D721Med (cell line): ENCODE results near the gene ENTPD3.

Source experiments
- DNase-seq: peaks from one replicate; pipeline ENCODE4 v3.0.0; 2011; ENCODE audit warnings: low spot score; ENCODE audit not compliant: insufficient read length
- FAIRE-seq: peaks from 2 replicates; lab custom pipeline; 2011; peaks lifted over from hg19 to GRCh38; lab: Jason Lieb, UNC
- CTCF ChIP-seq: IDR thresholded peaks from 2 replicates; pipeline ENCODE4 v1.5.1; 2012; ENCODE audit warnings: mild to moderate bottlenecking, control low read depth; ENCODE audit not compliant: insufficient read depth; ENCODE audit errors: missing control alignments

ENTPD3 gene

GRCh38 chr3:40427045-40427669, 40.2 kb downstream of the ENTPD3 start:
- FAIRE-seq, result no peak
- TF ChIP-seq CTCF, result no peak
- DNase-seq, result no peak

GRCh38 chr3:40432793-40433192, 45.8 kb downstream of the ENTPD3 start:
- FAIRE-seq (no peak), DNase-seq (no peak)
- no peak for TF ChIP-seq CTCF

GRCh38 chr3:40437889-40438288, 50.9 kb downstream of the ENTPD3 start:
- no peak for TF ChIP-seq CTCF
- no peak for FAIRE-seq
- no peak for DNase-seq

GRCh38 chr3:40445062-40445461, 58.1 kb downstream of the ENTPD3 start:
- no peak for TF ChIP-seq CTCF
- FAIRE-seq (no peak), DNase-seq (no peak)

- DNase-seq (no peak), FAIRE-seq (no peak)
- TF ChIP-seq CTCF, result no peak
Measured at GRCh38 chr3:40445880-40446279, 58.9 kb downstream of the ENTPD3 start.

DNA sequence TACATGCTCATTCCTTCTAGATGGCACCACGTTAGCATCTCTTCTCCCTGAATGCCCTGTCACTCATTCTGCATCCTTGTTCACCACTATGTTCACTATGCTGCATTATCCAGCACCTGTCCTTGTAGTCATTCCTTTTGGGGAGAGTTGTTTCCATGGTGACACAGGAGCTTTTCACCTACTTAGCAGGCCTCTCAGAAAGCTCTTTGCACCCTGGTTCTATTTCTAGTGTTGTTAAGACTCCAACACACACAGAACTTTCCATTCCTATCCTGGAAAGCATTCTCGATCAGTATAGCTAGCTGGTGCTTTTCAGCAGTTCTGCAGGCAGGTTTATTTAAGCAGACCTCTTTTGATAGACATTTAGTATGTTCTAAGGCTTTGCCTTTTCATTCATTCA, 63.5 kb downstream of the ENTPD3 start:
- TF ChIP-seq CTCF, result no peak
- FAIRE-seq, result no peak
- no peak for DNase-seq

DNA sequence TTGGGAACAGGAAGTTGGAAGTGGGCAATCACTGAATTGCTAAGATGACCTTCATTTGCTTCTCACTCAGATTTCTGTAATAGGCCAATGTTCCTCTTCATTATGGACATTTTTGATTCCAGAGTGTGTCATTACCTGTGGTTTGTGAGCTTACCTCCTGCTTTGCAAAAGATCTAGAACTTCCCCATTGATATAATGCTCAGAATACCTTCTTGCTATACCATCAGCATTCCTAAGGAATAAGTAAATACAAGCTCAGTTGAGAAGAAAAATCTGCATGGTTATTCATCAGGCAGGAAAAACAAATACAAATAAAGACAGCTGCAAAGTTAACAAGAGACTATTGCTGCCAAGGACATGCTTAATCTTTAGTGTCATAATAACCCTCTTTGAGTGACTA, 64.6 kb downstream of the ENTPD3 start:
- no peak for DNase-seq
- no peak for FAIRE-seq
- no peak for TF ChIP-seq CTCF
